ENCODE results near the gene ANKRD6.
"Not testable (repeated sequence)": the region's sequence is repeated elsewhere in the genome, so short reads cannot be mapped to it uniquely, and the experiment has no call there.

ANKRD6 gene

GRCh38 chr6:89432875-89433251, at the start of gene ANKRD6:
ANKRD6 (plus strand) TSS chr6:89433152; CDS start chr6:89566977, 133,825 bp downstream.
- Histone ChIP-seq H3K27ac (ENCODE audit: low read length) (no peak within 1 kb of the TSS), H3K27me3 (ENCODE audit: control insufficient read depth in 1 of 2, insufficient read depth in 2 of 2, low read length in 2 of 2) (no peaks in the 10 kb centered on the region), H3K9ac (ENCODE audit: low read length in 2 of 2) (peak within 1 kb of the TSS; percentile 60)

GRCh38 chr6:89385156-89385667, 47.7 kb upstream of the ANKRD6 start:
- Histone ChIP-seq H3K36me3 (ENCODE audit: control insufficient read depth in 2 of 2, insufficient read depth in 2 of 2, low read length in 2 of 2) (peaks cover 0 to 3% of the 10 kb centered on the region in 2 donors), H3K9me3 (ENCODE audit: control insufficient read depth in 2 of 2, low read length in 2 of 2) (no peaks in the 10 kb centered on the region), H3K27ac (ENCODE audit: low read length) (no peak overlapping the region), H3K4me3 (ENCODE audit: low read length in 2 of 2) (no peak overlapping the region), H3K9ac (ENCODE audit: low read length in 2 of 2) (no peak overlapping the region), H3K4me1 (ENCODE audit: control insufficient read depth, insufficient read depth, low read length) (no peaks in the 10 kb centered on the region), H3K27me3 (ENCODE audit: control insufficient read depth in 1 of 2, insufficient read depth in 2 of 2, low read length in 2 of 2) (no peaks in the 10 kb centered on the region)

More at GRCh38 chr6:89432875-89433251, at the start of gene ANKRD6:
- Histone ChIP-seq H3K4me3 (ENCODE audit: low read length in 2 of 2) (peak within 1 kb of the TSS; percentile 60 to 79), H3K4me1 (ENCODE audit: control insufficient read depth, insufficient read depth, low read length) (peaks cover 13% of the 10 kb centered on the region), H3K9me3 (ENCODE audit: control insufficient read depth in 2 of 2, low read length in 2 of 2) (no peaks in the 10 kb centered on the region), H3K36me3 (ENCODE audit: control insufficient read depth in 2 of 2, insufficient read depth in 2 of 2, low read length in 2 of 2) (no peaks in the 10 kb centered on the region)

- no peaks in the 10 kb centered on the region for H3K9me3 ChIP-seq (ENCODE audit: control insufficient read depth in 2 of 2, low read length in 2 of 2)
- H3K27ac ChIP-seq (ENCODE audit: low read length) = no peak overlapping the region
- peaks cover 0 to 3% of the 10 kb centered on the region in 2 donors for H3K36me3 ChIP-seq (ENCODE audit: control insufficient read depth in 2 of 2, insufficient read depth in 2 of 2, low read length in 2 of 2)
- no peak overlapping the region for H3K9ac ChIP-seq (ENCODE audit: low read length in 2 of 2)
- no peaks in the 10 kb centered on the region for H3K4me1 ChIP-seq (ENCODE audit: control insufficient read depth, insufficient read depth, low read length)
- no peak overlapping the region for H3K4me3 ChIP-seq (ENCODE audit: low read length in 2 of 2)
- H3K27me3 ChIP-seq (ENCODE audit: control insufficient read depth in 1 of 2, insufficient read depth in 2 of 2, low read length in 2 of 2) = no peaks in the 10 kb centered on the region
These were observed 47.1 kb upstream of the ANKRD6 start for GRCh38 chr6:89385846-89386245.

GRCh38 chr6:89386917-89387491, 45.9 kb upstream of the ANKRD6 start:
- Histone ChIP-seq H3K27me3 (ENCODE audit: control insufficient read depth in 1 of 2, insufficient read depth in 2 of 2, low read length in 2 of 2) (no peaks in the 10 kb centered on the region), H3K27ac (ENCODE audit: low read length) (no peak overlapping the region), H3K36me3 (ENCODE audit: control insufficient read depth in 2 of 2, insufficient read depth in 2 of 2, low read length in 2 of 2) (peaks cover 0 to 3% of the 10 kb centered on the region in 2 donors), H3K4me1 (ENCODE audit: control insufficient read depth, insufficient read depth, low read length) (no peaks in the 10 kb centered on the region), H3K9me3 (ENCODE audit: control insufficient read depth in 2 of 2, low read length in 2 of 2) (no peaks in the 10 kb centered on the region), H3K4me3 (ENCODE audit: low read length in 2 of 2) (no peak overlapping the region), H3K9ac (ENCODE audit: low read length in 2 of 2) (no peak overlapping the region)

GRCh38 chr6:89387516-89388201, 45.3 kb upstream of the ANKRD6 start:
- no peak overlapping the region for H3K4me3 ChIP-seq (ENCODE audit: low read length in 2 of 2)
- no peak overlapping the region for H3K9ac ChIP-seq (ENCODE audit: low read length in 2 of 2)
- H3K36me3 ChIP-seq (ENCODE audit: control insufficient read depth in 2 of 2, insufficient read depth in 2 of 2, low read length in 2 of 2) = peaks cover 0 to 3% of the 10 kb centered on the region in 2 donors
- no peaks in the 10 kb centered on the region for H3K9me3 ChIP-seq (ENCODE audit: control insufficient read depth in 2 of 2, low read length in 2 of 2)
- H3K27me3 ChIP-seq (ENCODE audit: control insufficient read depth in 1 of 2, insufficient read depth in 2 of 2, low read length in 2 of 2) = no peaks in the 10 kb centered on the region
- H3K27ac ChIP-seq (ENCODE audit: low read length) = no peak overlapping the region
- no peaks in the 10 kb centered on the region for H3K4me1 ChIP-seq (ENCODE audit: control insufficient read depth, insufficient read depth, low read length)

GRCh38 chr6:89388846-89389245, 44.1 kb upstream of the ANKRD6 start:
- Histone ChIP-seq H3K4me3 (ENCODE audit: low read length in 2 of 2) (no peak overlapping the region), H3K4me1 (ENCODE audit: control insufficient read depth, insufficient read depth, low read length) (no peaks in the 10 kb centered on the region), H3K9me3 (ENCODE audit: control insufficient read depth in 2 of 2, low read length in 2 of 2) (peaks cover 0 to 3% of the 10 kb centered on the region in 2 donors), H3K9ac (ENCODE audit: low read length in 2 of 2) (no peak overlapping the region), H3K36me3 (ENCODE audit: control insufficient read depth in 2 of 2, insufficient read depth in 2 of 2, low read length in 2 of 2) (peaks cover 0 to 3% of the 10 kb centered on the region in 2 donors), H3K27me3 (ENCODE audit: control insufficient read depth in 1 of 2, insufficient read depth in 2 of 2, low read length in 2 of 2) (no peaks in the 10 kb centered on the region), H3K27ac (ENCODE audit: low read length) (no peak overlapping the region)

- no peaks in the 10 kb centered on the region for H3K27me3 ChIP-seq (ENCODE audit: control insufficient read depth in 1 of 2, insufficient read depth in 2 of 2, low read length in 2 of 2)
- H3K9me3 ChIP-seq (ENCODE audit: control insufficient read depth in 2 of 2, low read length in 2 of 2) = peaks cover 0 to 3% of the 10 kb centered on the region in 2 donors
- no peak overlapping the region for H3K27ac ChIP-seq (ENCODE audit: low read length)
- H3K36me3 ChIP-seq (ENCODE audit: control insufficient read depth in 2 of 2, insufficient read depth in 2 of 2, low read length in 2 of 2) = no peaks in the 10 kb centered on the region
- H3K4me1 ChIP-seq (ENCODE audit: control insufficient read depth, insufficient read depth, low read length) = no peaks in the 10 kb centered on the region
- H3K4me3 ChIP-seq (ENCODE audit: low read length in 2 of 2) = no peak overlapping the region
- H3K9ac ChIP-seq (ENCODE audit: low read length in 2 of 2) = no peak overlapping the region
These were observed 40.1 kb upstream of the ANKRD6 start for GRCh38 chr6:89392823-89393222.

GRCh38 chr6:89393659-89394058, 39.3 kb upstream of the ANKRD6 start:
- Histone ChIP-seq H3K36me3 (ENCODE audit: control insufficient read depth in 2 of 2, insufficient read depth in 2 of 2, low read length in 2 of 2) (no peaks in the 10 kb centered on the region), H3K27me3 (ENCODE audit: control insufficient read depth in 1 of 2, insufficient read depth in 2 of 2, low read length in 2 of 2) (no peaks in the 10 kb centered on the region), H3K27ac (ENCODE audit: low read length) (no peak overlapping the region), H3K9ac (ENCODE audit: low read length in 2 of 2) (no peak overlapping the region), H3K4me1 (ENCODE audit: control insufficient read depth, insufficient read depth, low read length) (no peaks in the 10 kb centered on the region), H3K4me3 (ENCODE audit: low read length in 2 of 2) (no peak overlapping the region), H3K9me3 (ENCODE audit: control insufficient read depth in 2 of 2, low read length in 2 of 2) (peaks cover 0 to 3% of the 10 kb centered on the region in 2 donors)

- not testable (repeated sequence) for H3K9ac ChIP-seq (ENCODE audit: low read length in 2 of 2); H3K27me3 ChIP-seq (ENCODE audit: control insufficient read depth in 1 of 2, insufficient read depth in 2 of 2, low read length in 2 of 2); H3K27ac ChIP-seq (ENCODE audit: low read length); H3K9me3 ChIP-seq (ENCODE audit: control insufficient read depth in 2 of 2, low read length in 2 of 2); H3K4me3 ChIP-seq (ENCODE audit: low read length in 2 of 2); H3K36me3 ChIP-seq (ENCODE audit: control insufficient read depth in 2 of 2, insufficient read depth in 2 of 2, low read length in 2 of 2); H3K4me1 ChIP-seq (ENCODE audit: control insufficient read depth, insufficient read depth, low read length)
These were observed 35.1 kb upstream of the ANKRD6 start for GRCh38 chr6:89397884-89398283.

GRCh38 chr6:89398762-89399525, 34.0 kb upstream of the ANKRD6 start:
- H3K4me3 ChIP-seq (ENCODE audit: low read length in 2 of 2) = no peak overlapping the region
- no peak overlapping the region for H3K9ac ChIP-seq (ENCODE audit: low read length in 2 of 2)
- H3K27me3 ChIP-seq (ENCODE audit: control insufficient read depth in 1 of 2, insufficient read depth in 2 of 2, low read length in 2 of 2) = no peaks in the 10 kb centered on the region
- H3K27ac ChIP-seq (ENCODE audit: low read length) = no peak overlapping the region
- H3K9me3 ChIP-seq (ENCODE audit: control insufficient read depth in 2 of 2, low read length in 2 of 2) = no peaks in the 10 kb centered on the region
- H3K36me3 ChIP-seq (ENCODE audit: control insufficient read depth in 2 of 2, insufficient read depth in 2 of 2, low read length in 2 of 2) = no peaks in the 10 kb centered on the region
- no peaks in the 10 kb centered on the region for H3K4me1 ChIP-seq (ENCODE audit: control insufficient read depth, insufficient read depth, low read length)
